RWPE1 (cell line): Measurements from ENCODE around the gene NR3C2.

ENCODE experiments used
- CTCF ChIA-PET: fragments of 350-600 bp; sonication (Branson Sonifier 250); formaldehyde crosslinking; extraction: SDS; loops from one replicate; lab custom pipeline; 2021; lab: Yijun Ruan, JAX
- POLR2A ChIA-PET: fragments of 400-600 bp; formaldehyde crosslinking; extraction: SDS; loops from one replicate; lab custom pipeline; 2020; ENCODE audit warnings: antibody characterized with exemption; ENCODE audit not compliant: low non-redundant PET; lab: Yijun Ruan, JAX
- DNase-seq: peaks from one replicate; pipeline ENCODE4 v3.0.0; 2012; ENCODE audit warnings: low spot score
- H3K27ac ChIP-seq: fragments of 450-650 bp; 2 replicates; pipeline ENCODE4 v1.5.1; 2017
- TF ChIP-seq, protein P1 (sequence below): fragments of 450-650 bp; conservative IDR thresholded peaks from 2 replicates; pipeline ENCODE4 v1.5.1; 2017; ENCODE audit warnings: low read depth, mild to moderate bottlenecking

Gene NR3C2

DNA sequence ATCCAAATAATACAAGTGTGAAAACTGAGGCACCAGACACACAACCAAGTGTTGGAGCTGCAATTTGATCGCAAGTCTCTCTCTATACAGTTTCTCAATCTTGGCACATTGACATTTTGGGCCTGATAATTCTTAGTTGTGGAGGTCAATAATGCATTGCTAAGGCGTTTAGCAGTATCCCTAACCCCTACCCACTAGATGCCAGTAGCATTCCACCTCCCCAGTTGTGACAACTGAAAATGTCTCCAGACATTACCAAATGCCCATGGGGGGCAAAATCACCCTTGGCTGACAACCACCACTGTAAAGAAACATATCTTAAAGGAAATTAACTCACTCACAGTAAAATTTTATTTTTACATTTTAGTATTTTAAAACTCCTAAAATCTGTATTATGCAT lies 4.2 kb downstream of the NR3C2 start:
- TF ChIP-seq, protein P1, sequence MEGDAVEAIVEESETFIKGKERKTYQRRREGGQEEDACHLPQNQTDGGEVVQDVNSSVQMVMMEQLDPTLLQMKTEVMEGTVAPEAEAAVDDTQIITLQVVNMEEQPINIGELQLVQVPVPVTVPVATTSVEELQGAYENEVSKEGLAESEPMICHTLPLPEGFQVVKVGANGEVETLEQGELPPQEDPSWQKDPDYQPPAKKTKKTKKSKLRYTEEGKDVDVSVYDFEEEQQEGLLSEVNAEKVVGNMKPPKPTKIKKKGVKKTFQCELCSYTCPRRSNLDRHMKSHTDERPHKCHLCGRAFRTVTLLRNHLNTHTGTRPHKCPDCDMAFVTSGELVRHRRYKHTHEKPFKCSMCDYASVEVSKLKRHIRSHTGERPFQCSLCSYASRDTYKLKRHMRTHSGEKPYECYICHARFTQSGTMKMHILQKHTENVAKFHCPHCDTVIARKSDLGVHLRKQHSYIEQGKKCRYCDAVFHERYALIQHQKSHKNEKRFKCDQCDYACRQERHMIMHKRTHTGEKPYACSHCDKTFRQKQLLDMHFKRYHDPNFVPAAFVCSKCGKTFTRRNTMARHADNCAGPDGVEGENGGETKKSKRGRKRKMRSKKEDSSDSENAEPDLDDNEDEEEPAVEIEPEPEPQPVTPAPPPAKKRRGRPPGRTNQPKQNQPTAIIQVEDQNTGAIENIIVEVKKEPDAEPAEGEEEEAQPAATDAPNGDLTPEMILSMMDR: no peak
- POLR2A ChIA-PET: no interaction called here
- DNase-seq: no peak
- no peak overlapping the region for H3K27ac ChIP-seq
- CTCF ChIA-PET: no interaction called here

DNA sequence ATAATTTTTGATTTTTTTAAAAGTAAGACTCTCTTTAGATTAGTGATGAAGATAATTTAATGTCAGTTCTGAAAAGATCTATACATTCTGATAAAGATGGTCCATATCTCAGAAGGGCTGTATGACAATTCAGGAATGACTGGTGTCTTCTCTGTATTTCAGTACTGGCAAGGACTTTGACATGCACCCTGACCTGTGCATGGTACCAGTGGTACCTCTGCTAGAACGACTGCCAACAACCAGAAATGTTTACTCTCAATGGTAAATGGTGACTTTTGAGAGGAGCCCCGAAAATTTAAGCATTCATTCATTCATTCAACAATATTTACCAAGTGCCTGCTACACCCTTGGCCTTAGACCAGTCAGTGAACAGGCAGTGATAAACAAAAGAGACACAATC lies 4.8 kb downstream of the NR3C2 start:
- TF ChIP-seq, protein P1: no peak
- DNase-seq: no peak
- CTCF ChIA-PET: no interaction called here
- H3K27ac ChIP-seq: no peak overlapping the region
- POLR2A ChIA-PET: no interaction called here

GRCh38 chr4:148436512-148436911 lies 5.7 kb downstream of the NR3C2 start:
- ChIA-PET CTCF (interaction anchor here (0.7 kb wide), 1 partner anchor 335 kb away, joined by 3 read pairs; no protein-coding TSS in a partner anchor), POLR2A (no interaction called here)
- DNase-seq: no peak
- no peak overlapping the region for H3K27ac ChIP-seq
- TF ChIP-seq, protein P1: no peak

- TF ChIP-seq, protein P1: no peak
- POLR2A ChIA-PET: no interaction called here
- no peak for DNase-seq
- no peak overlapping the region for H3K27ac ChIP-seq
- CTCF ChIA-PET: no interaction called here
These were observed 6.4 kb downstream of the NR3C2 start for GRCh38 chr4:148435654-148436406.

GRCh38 chr4:148434075-148434773 lies 8.0 kb downstream of the NR3C2 start:
- ChIA-PET CTCF (interaction anchor here (0.6 kb wide), 1 partner anchor 129 kb away, joined by 6 read pairs; no protein-coding TSS in a partner anchor), POLR2A (no interaction called here)
- TF ChIP-seq, protein P1: no peak
- DNase-seq: no peak
- no peak overlapping the region for H3K27ac ChIP-seq

GRCh38 chr4:148431401-148431800 lies 10.8 kb downstream of the NR3C2 start:
- no peak overlapping the region for H3K27ac ChIP-seq
- no peak for DNase-seq
- TF ChIP-seq, protein P1: no peak
- POLR2A ChIA-PET: no interaction called here
- CTCF ChIA-PET: no interaction called here
